T-helper 9 cell (primary cell): ENCODE results near the gene BCAS3.

Source experiments
- DNase-seq: peaks from one replicate; pipeline ENCODE4 v3.0.0-alpha.2; 2020

BCAS3 gene

GRCh38 chr17:61328351-61328750, 650.7 kb downstream of the BCAS3 start:
- DNase-seq: no peak

GRCh38 chr17:61330174-61331150, 652.8 kb downstream of the BCAS3 start:
- DNase-seq: no peak

- DNase-seq: no peak
Observed at GRCh38 chr17:61331178-61331577, 653.5 kb downstream of the BCAS3 start.

GRCh38 chr17:61331886-61332285, 654.2 kb downstream of the BCAS3 start:
- no peak for DNase-seq

DNA sequence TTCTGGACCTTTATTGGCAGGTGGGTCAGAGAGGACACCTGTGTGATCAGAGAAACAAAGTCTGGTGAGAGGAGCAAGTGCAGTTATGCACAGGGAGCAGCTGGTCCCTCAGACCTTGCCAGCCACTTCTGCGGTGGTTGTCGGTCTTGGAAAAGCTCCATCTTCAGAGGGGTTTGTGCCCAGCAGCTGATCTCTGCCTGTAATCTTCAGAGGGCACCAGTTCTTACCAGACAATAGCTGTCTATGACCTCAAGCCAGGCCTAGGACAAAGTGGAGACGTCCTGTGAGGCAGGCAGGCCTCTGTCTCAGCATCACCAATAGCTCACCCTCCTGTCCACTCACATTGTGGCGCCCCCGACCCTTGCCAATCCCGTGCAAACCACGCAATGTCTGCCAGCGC, 655.5 kb downstream of the BCAS3 start:
- DNase-seq: no peak

- DNase-seq: no peak
Observed at GRCh38 chr17:61334673-61335072, 657.0 kb downstream of the BCAS3 start.

- DNase-seq: no peak
Observed at GRCh38 chr17:61335105-61335844, 657.6 kb downstream of the BCAS3 start.

DNA sequence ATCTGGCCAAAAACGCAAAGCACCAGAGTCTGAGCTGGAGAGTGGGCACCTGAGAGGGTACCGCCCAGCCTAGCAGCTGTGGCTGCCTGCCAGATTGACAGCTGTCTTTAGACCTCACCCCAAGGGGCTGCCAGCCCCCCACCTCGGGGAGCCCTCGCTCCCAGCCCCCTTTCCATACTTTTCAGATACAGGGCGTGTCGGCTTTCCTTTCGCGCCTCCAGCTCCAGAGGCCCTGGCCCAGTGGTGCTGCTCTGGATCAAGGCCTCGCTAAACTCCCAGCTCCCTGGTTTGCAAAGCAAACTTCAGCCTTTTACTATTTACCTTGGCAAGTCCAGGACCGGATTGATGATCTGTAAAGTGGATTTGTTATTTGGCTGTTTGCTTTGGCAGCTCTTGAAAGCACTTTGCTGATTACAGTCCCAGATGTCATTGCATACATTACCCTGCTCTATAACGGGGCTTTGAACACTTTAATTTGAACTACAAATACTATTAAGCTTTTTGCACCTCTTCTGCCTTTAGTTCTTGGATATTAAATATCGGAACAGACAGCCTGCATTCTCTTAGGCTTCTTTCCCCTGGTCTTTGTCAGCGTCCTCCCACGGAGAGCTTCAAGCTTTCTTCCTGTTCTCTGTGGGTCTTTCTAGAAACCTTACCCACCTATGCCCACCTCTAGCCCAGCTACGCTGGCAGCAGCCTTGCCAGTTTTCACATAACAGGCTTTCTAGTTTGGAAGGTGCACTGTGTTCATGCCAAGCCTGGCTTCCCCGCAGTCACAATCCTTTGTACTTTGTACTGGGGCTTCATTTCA, 658.4 kb downstream of the BCAS3 start:
- DNase-seq: no peak

DNA sequence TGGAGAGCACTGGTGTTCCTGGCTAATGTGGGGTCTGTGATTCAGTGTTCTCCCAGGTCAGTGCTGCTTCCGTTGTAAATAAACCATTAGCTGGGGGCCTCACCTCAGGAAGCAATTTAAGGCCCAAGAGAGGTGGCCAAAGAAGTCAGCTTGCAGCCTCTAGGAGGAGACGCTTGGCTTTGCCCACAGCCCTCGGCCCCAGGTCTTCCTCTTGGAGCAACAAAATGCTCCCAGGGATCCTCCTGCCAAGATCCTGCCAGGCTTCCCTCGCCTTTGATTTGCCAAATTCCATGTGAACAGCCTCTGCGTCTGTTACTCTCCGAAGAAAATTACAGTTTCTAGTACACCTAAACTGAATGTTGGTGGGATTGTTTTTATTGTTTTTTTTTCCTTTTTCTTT, 659.6 kb downstream of the BCAS3 start:
- no peak for DNase-seq

DNA sequence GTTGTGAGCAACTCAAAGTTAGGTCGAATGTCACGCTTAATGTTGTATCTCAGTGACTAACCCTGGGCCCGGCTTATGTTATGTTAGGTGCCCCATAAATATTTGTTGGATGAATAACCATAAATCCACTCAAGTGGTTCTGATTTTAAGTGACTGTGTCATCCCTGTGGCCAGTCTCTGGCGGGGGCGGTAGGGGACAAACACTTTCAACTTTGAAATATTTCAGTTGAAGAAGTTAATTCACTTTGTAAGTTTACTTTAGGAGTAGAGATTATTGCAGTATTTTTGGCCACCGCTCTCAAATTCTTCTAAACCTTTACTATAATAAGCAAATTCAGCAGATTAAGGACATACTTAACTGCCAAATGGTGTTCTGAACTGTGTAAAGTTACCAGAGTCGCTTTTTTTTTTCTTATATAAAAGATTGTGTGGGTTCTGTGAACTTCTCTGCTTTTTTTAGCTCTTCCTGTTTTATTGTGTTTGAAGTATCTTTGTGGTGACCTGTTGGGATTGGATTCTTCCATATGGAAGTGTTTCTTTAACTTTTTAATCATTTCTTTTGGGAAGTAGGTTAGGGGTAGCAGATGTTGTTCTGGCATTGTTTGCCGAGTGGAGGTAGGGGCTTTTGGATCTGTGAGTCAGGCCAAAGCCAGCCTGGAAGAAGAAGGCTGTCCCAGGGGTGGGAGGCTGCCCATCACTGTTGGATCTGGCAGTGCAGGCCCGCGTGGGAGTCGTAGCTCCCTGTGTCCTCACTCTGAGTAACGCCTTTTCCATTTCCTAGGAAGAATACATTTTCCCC, 660.5 kb downstream of the BCAS3 start:
- no peak for DNase-seq

DNA sequence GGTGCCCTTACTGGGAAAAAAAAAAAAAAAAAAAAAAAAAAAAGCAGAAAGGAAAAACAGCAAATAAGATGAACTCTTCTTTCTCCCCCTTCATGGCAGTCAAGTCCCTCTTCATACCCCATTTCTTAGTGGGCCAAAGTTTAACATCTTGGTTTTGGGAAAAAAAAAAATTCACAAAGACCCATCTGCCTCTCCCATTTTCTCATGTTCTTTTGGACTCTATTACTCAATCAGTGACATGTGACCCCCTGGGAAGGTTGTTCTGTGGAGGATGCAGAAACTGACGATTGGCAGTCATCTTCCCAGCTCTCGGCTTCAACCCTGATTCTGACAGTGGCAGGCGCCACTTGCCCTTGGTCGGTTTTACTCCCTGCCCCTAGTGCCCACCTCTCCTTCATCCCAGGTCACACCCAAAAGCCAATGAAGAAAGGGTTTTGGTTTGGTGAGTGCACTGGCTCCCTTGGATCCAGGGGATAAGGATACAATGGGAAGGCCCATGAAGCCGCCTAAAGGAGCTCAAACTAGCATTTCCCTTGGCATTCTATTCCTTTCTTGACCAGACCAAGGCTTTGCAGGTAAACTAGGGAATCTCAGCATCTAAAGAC, 661.3 kb downstream of the BCAS3 start:
- no peak for DNase-seq

DNA sequence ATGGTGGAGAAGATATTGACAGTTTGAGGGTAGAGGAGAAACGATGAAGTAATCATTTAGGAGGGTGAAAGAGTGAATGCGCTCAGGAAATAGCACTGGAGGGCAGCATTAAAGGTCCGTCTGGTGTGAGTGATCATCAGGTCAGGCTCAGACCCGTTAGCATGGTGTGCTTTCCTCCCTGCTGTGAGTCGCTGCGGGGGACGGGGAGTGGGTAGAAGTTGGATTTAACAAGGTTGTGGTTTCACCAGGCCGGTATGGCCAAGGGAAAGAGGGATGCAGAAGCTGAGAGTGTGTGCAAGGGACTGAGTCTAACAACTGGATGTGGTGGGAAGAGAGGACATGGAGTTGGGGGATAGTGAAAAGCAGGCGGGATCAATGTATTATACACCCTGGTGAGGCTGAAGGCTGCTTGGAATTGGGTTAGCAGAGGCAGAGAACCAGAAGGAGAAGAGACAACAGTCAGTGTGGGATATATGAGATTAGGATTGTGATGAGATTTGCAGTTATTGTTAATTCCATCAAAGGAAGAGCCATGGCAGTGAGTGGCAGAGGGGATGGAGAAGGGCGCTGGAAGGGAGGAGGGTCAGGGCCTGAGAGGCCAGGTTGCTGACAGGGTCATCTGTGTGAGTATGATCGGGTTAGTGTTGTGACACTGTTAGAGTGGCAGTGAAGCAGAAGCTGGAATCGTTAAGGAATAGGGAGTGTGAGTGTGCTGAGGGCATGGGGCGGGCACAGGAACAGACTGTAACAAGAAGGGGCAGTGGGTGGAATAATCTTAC, 663.0 kb downstream of the BCAS3 start:
- DNase-seq: no peak

- no peak for DNase-seq
Observed at GRCh38 chr17:61343576-61343975, 665.9 kb downstream of the BCAS3 start.

GRCh38 chr17:61345061-61345460, 667.4 kb downstream of the BCAS3 start:
- DNase-seq: no peak

GRCh38 chr17:61345825-61346666, 668.4 kb downstream of the BCAS3 start:
- no peak for DNase-seq

GRCh38 chr17:61349350-61349749, 671.7 kb downstream of the BCAS3 start:
- no peak for DNase-seq

DNA sequence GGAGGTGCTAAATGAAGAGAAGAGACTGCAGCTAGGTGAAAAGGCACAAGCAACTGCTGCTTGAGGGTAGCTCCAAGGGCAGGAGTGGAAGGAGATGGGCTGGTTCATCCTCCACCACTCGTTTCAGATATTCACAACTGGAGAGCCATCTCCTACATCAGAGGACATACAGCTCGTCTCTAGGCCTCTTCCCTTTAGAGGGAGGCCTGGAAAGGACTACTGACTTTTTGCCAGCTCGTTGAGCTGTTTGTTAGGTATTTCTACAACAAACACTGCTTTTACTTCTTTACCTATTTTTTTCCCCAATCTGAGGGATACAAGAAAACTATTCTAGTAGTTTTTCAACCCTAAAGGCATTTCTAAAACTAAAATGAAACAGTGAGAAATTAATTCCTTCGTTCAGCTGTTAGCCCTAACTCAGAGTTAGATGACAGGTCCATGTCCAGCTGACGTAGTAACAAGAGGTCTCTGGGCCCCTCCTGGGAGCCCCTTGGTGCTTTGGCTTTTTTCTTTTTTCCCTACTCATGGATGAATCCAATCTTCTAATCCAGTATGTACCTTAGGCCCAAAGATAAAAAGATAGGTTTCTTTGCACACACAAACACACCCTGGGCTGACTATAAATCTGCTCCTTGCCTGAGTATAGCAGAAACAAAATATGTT, 674.2 kb downstream of the BCAS3 start:
- no peak for DNase-seq

DNA sequence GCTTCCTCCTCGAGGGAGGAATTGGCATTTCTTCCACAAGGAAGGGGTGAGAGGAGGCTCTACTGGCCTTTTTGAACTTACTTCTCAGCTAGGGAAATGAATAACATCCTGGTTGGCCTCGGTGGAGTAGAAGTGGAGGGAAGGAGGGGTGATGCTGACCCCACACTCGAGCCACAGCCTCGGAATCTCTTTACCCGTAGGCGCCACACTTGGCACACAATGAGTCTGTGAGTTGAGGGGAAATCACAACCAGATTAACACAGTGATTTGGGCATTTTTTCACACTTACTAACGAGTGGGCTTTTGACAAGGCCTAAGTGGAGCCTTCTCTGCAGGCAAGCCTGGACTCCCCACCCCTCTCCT, 674.7 kb downstream of the BCAS3 start:
- DNase-seq: no peak

GRCh38 chr17:61352781-61353491, 675.3 kb downstream of the BCAS3 start:
- DNase-seq: no peak
